CD14-positive monocyte (primary cell): Measurements from ENCODE around the gene EFCAB10. TPM values are rescaled to one million over a fixed set of nuclear protein-coding genes. Genes with fewer than 3 reads are reported as not detected.

Experiments
- DNase-seq, 3 donors: peaks; one replicate each; pipeline ENCODE4 v3.0.0-alpha.2; 2011 to 2022
- H2AFZ ChIP-seq: 2 replicates; pipeline ENCODE4 v1.6.0; 2012; ENCODE audit warnings: mild to moderate bottlenecking, low read depth, low read length, inconsistent platforms; ENCODE audit not compliant: insufficient read depth, poor library complexity, severe bottlenecking
- H3K27ac ChIP-seq, 2 donors: 1 replicate in 1 of 2; 2 replicates in 1 of 2; pipeline ENCODE4 v1.5.1; 2012 to 2013; ENCODE audit warnings: low read length in 2 of 2, control low read depth in 1 of 2, inconsistent platforms in 1 of 2, low read depth in 1 of 2, mild to moderate bottlenecking in 1 of 2
- H3K27me3 ChIP-seq, 2 donors: one replicate each; pipeline versions ENCODE4 v1.6.0 to v1.6.1; 2011 to 2013; ENCODE audit warnings: low read length in 2 of 2; ENCODE audit not compliant: control insufficient read depth in 2 of 2, insufficient read depth in 2 of 2
- H3K36me3 ChIP-seq, 2 donors: replicated peaks in 1 of 2; 1 replicate in 1 of 2; 2 replicates in 1 of 2; pipeline versions ENCODE4 v1.5.1 to v1.6.1; 2012 to 2013; ENCODE audit warnings: low read length in 2 of 2, control low read depth in 1 of 2, inconsistent platforms in 1 of 2, mild to moderate bottlenecking in 1 of 2; ENCODE audit not compliant: insufficient read depth in 2 of 2, control insufficient read depth in 1 of 2
- H3K4me1 ChIP-seq, 2 donors: 1 replicate in 1 of 2; 2 replicates in 1 of 2; pipeline versions ENCODE4 v1.5.1 to v1.6.1; 2012 to 2013; ENCODE audit warnings: low read length in 2 of 2, control low read depth in 1 of 2, inconsistent platforms in 1 of 2, mild to moderate bottlenecking in 1 of 2, moderate library complexity in 1 of 2; ENCODE audit not compliant: insufficient read depth in 2 of 2, control insufficient read depth in 1 of 2
- H3K4me2 ChIP-seq: replicated peaks from 2 replicates; pipeline ENCODE3; 2012; ENCODE audit warnings: low read length, moderate library complexity, mild to moderate bottlenecking; ENCODE audit not compliant: poor library complexity, severe bottlenecking; ENCODE audit errors: extremely low read depth
- H3K4me3 ChIP-seq, 3 experiments: fragments of 200-600 bp in 1 of 3; sonication (generic) in 1 of 3; replicated peaks in 1 of 3; 1 replicate in 2 of 3; 2 replicates in 1 of 3; pipeline ENCODE4 v1.5.1; 2011 to 2013; ENCODE audit warnings: low read length in 3 of 3, mild to moderate bottlenecking in 3 of 3, control low read depth in 2 of 3, low read depth in 2 of 3, inconsistent platforms in 1 of 3, moderate library complexity in 1 of 3
- H3K79me2 ChIP-seq: 2 replicates; pipeline ENCODE4 v1.6.0; 2012; ENCODE audit warnings: mild to moderate bottlenecking, control low read depth, inconsistent platforms, low read length, moderate library complexity; ENCODE audit not compliant: insufficient read depth
- H3K9ac ChIP-seq: 2 replicates; pipeline ENCODE4 v1.6.0; 2017; ENCODE audit warnings: low read length, mild to moderate bottlenecking; ENCODE audit not compliant: insufficient read depth, poor library complexity, severe bottlenecking
- H3K9me3 ChIP-seq, 2 donors: replicated peaks in 1 of 2; 1 replicate in 1 of 2; 2 replicates in 1 of 2; pipeline versions ENCODE4 v1.5.1 to v1.6.1; 2012 to 2013; ENCODE audit warnings: low read length in 2 of 2, control low read depth in 1 of 2; ENCODE audit not compliant: control insufficient read depth in 1 of 2, insufficient read depth in 1 of 2
- H4K20me1 ChIP-seq: 2 replicates; pipeline ENCODE4 v1.6.0; 2012; ENCODE audit warnings: mild to moderate bottlenecking, low read length, control low read depth, moderate library complexity; ENCODE audit not compliant: insufficient read depth
- H3K27ac Mint-ChIP-seq, 7 donors: one replicate each; pipeline ENCODE4 v1.8.0; 2020; ENCODE audit warnings: mild to moderate bottlenecking in 7 of 7, mixed read lengths in 7 of 7, moderate library complexity in 6 of 7, inconsistent platforms in 2 of 7
- H3K27me3 Mint-ChIP-seq, 3 donors: one replicate each; pipeline ENCODE4 v1.8.0; 2021 to 2022; ENCODE audit warnings: low read depth in 3 of 3, mild to moderate bottlenecking in 3 of 3, mixed read lengths in 3 of 3, moderate library complexity in 3 of 3, inconsistent platforms in 1 of 3
- H3K36me3 Mint-ChIP-seq, 2 donors: one replicate each; pipeline ENCODE4 v1.8.0; 2020; ENCODE audit warnings: mixed read lengths in 2 of 2, inconsistent platforms in 1 of 2, mild to moderate bottlenecking in 1 of 2
- H3K4me1 Mint-ChIP-seq: one replicate; pipeline ENCODE4 v1.8.0; 2020; ENCODE audit warnings: mild to moderate bottlenecking, mixed read lengths
- H3K4me3 Mint-ChIP-seq, 2 donors: one replicate each; pipeline ENCODE4 v1.8.0; 2020; ENCODE audit warnings: mild to moderate bottlenecking in 2 of 2, mixed read lengths in 2 of 2, moderate library complexity in 1 of 2
- H3K9me3 Mint-ChIP-seq, 7 donors: one replicate each; pipeline ENCODE4 v1.8.0; 2020 to 2022; ENCODE audit warnings: mixed read lengths in 7 of 7, mild to moderate bottlenecking in 6 of 7, moderate library complexity in 6 of 7, inconsistent platforms in 2 of 7
- CTCF ChIP-seq: fragments of 200-600 bp; IDR thresholded peaks from one replicate; pipeline ENCODE4 v1.8.0; 2022; ENCODE audit warnings: antibody characterized with exemption, mild to moderate bottlenecking
- WGBS: methylation state at CpG from one replicate; pipeline ENCODE4 v1.1.5; 2013; ENCODE audit warnings: missing lambda C conversion rate; ENCODE audit not compliant: insufficient coverage; 5-methylcytosine and 5-hydroxymethylcytosine counted together
- intact Hi-C, 2 donors: fragments of 100-400 bp; cut with micrococcal nuclease; formaldehyde crosslinking; loops; one replicate each; pipeline versions ENCODE4 v1.15.0 to v1.15.1; 2023
- polyA plus RNA-seq, 3 donors: library from polyadenylated mRNA; depleted of rRNA in 1 of 3; unstranded in 2 of 3; stranded (reverse) in 1 of 3; fragments of 300-500 nt in 2 of 3; fragments of >200 nt in 1 of 3; fragmentation: Illumina TruSeq in 2 of 3; gene quantifications; 1 replicate in 2 of 3; 2 replicates in 1 of 3; pipeline ENCODE4 v1.2.3, GENCODE V29; 2012 to 2021

EFCAB10 gene
- polyA plus RNA-seq, 3 donors = not detected

- Mint-ChIP-seq H3K27ac (peak overlapping the region in 2 of 7 donors; percentile 2 to 83), H3K4me3 (no peak overlapping the region), H3K4me1 (no peaks in the 10 kb centered on the region), H3K9me3 (no peaks in the 10 kb centered on the region), H3K36me3 (peaks cover 83 to 97% of the 10 kb centered on the region in 2 donors), H3K27me3 (peaks cover 0 to 2% (median 1%) of the 10 kb centered on the region in 3 donors)
- DNase-seq = no peak
- Histone ChIP-seq H3K27me3 (no peaks in the 10 kb centered on the region), H3K4me2 (no peak overlapping the region), H3K9me3 (no peaks in the 10 kb centered on the region), H3K9ac (no peak overlapping the region), H2AFZ (no peak overlapping the region), H3K4me3 (no peak overlapping the region), H3K79me2 (no peaks in the 10 kb centered on the region), H3K36me3 (peaks cover 90 to 98% of the 10 kb centered on the region in 2 donors), H3K4me1 (no peaks in the 10 kb centered on the region), H4K20me1 (no peaks in the 10 kb centered on the region), H3K27ac (no peak overlapping the region)
- intact Hi-C loops = no loop called here
- 100% methylated on average over 3 of the region's 5 CpGs for WGBS
- no peak for TF ChIP-seq CTCF
Measured at GRCh38 chr7:105618016-105618296, 36.7 kb upstream of the EFCAB10 start.

DNA sequence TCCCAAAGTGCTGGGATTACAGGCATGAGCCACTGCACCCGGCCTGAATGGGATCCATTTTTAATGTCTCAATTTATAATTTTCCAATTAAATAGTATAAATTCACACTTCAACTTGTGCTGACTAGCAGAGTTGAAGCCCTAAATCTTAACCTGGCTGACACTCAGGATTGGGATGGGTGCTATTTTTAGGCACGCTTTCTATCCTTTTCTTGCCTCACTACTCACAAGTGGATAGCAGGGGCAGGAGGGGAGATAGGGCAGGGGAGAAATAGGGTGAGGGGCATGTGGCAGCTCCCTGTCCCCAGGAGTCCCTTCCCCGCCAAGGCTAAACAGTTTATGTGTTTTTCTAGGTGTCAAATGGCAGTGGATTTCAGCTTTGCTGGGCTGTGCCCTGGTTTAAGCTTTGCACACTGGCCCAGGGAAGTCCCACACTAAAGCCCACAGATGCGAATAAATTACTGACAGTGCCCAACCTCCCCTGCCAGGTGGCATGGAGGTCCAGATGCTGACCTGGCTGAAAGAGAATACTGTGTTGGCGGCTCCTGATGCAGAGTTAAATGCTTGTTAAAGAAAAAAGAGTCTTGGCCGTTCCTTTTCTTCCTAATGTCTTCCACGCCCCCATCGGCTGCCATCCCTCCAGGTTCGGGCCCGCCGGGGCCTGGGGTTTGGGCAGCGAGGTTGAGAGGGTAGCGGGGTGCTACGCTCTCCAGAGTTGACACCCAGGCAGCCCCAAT is 36.2 kb upstream of the EFCAB10 start:
- intact Hi-C loops = no loop called here
- H3K4me3 Mint-ChIP-seq = no peak overlapping the region
- H3K79me2 ChIP-seq = no peaks in the 10 kb centered on the region
- 98% methylated on average over 8 of the region's 14 CpGs for WGBS
- peaks cover 83 to 97% of the 10 kb centered on the region in 2 donors for H3K36me3 Mint-ChIP-seq
- H3K4me1 ChIP-seq = no peaks in the 10 kb centered on the region
- peaks cover 0 to 2% (median 1%) of the 10 kb centered on the region in 3 donors for H3K27me3 Mint-ChIP-seq
- peak overlapping the region in 1 of 2 donors; percentile 14 for H3K27ac ChIP-seq
- H3K9ac ChIP-seq = no peak overlapping the region
- no peak overlapping the region for H3K4me2 ChIP-seq
- no peaks in the 10 kb centered on the region for H3K4me1 Mint-ChIP-seq
- no peaks in the 10 kb centered on the region for H4K20me1 ChIP-seq
- no peak for TF ChIP-seq CTCF
- peak overlapping the region in 1 of 7 donors; percentile 2 for H3K27ac Mint-ChIP-seq
- H3K27me3 ChIP-seq = no peaks in the 10 kb centered on the region
- no peak for DNase-seq
- H3K4me3 ChIP-seq = no peak overlapping the region
- H3K9me3 Mint-ChIP-seq = no peaks in the 10 kb centered on the region
- no peaks in the 10 kb centered on the region for H3K9me3 ChIP-seq
- peaks cover 86 to 98% of the 10 kb centered on the region in 2 donors for H3K36me3 ChIP-seq
- H2AFZ ChIP-seq = no peak overlapping the region
